Keratinocyte (primary cell): Measurements from ENCODE around the gene SLC10A4.

ENCODE experiments used
- CTCF ChIP-seq, 3 experiments: IDR thresholded peaks in 1 of 3; conservative IDR thresholded peaks in 1 of 3; optimal IDR thresholded peaks in 1 of 3; 2 replicates in 2 of 3; 3 replicates in 1 of 3; pipeline versions ENCODE3 to v1.5.1; 2011; ENCODE audit warnings: low read length in 3 of 3, mild to moderate bottlenecking in 3 of 3, moderate library complexity in 2 of 3, control low read depth in 1 of 3, inconsistent platforms in 1 of 3; ENCODE audit not compliant: insufficient read depth in 2 of 3; ENCODE audit errors: extremely low read depth in 1 of 3
- EZH2 ChIP-seq: IDR thresholded peaks from one replicate; pipeline ENCODE4 v1.6.1; 2012; ENCODE audit warnings: inconsistent platforms, mild to moderate bottlenecking, low read length, moderate library complexity

GRCh38 chr4:48478273-48478672, 4.9 kb upstream of the SLC10A4 start:
- TF ChIP-seq CTCF (optimal IDR thresholded peaks at IDR 0.05 in 1 of 3, IDR thresholded peaks at IDR 0.05 in 1 of 3, conservative IDR thresholded peaks at IDR 0.05 in 1 of 3; ENCODE audit: extremely low read depth in 1 of 3, insufficient read depth in 2 of 3, low read length in 3 of 3): no peak
- no peak for TF ChIP-seq EZH2
